HL-60/S4 treated with retinoic acid at 250 ng/mL for 4 days and 3 days (cell line): ENCODE measurements around the gene OR14C36.
"Not testable (repeated sequence)": the region's sequence is repeated elsewhere in the genome, so short reads cannot be mapped to it uniquely, and the experiment has no call there.

Experiments
- in situ Hi-C: fragments of 300-500 bp; cut with MboI; formaldehyde crosslinking; loops from 2 replicates; pipeline ENCODE4 v1.7.0; 2022; ENCODE audit warnings: low sequenced_read_pairs

Gene OR14C36

DNA sequence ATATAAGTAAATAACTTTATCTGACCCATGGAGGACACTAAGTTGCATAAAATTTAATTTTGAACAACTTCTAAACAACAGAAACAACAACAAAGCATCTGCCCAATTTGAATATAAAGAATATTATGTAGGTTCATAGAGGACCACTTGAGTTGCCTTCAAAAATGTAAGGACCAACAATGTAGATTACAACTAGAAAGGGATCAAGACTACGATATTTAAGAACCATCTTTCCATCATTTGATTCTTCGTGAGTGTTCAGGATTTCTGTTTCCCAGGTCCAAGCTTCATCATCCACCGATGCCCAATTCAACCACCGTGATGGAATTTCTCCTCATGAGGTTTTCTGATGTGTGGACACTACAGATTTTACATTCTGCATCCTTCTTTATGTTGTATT lies at the start of gene OR14C36:
Gene OR14C36 (plus strand): TSS at position 301 of the 400 bp plus-strand sequence. CDS start 0 bp downstream, at position 301.
- in situ Hi-C loops = no loop called here

DNA sequence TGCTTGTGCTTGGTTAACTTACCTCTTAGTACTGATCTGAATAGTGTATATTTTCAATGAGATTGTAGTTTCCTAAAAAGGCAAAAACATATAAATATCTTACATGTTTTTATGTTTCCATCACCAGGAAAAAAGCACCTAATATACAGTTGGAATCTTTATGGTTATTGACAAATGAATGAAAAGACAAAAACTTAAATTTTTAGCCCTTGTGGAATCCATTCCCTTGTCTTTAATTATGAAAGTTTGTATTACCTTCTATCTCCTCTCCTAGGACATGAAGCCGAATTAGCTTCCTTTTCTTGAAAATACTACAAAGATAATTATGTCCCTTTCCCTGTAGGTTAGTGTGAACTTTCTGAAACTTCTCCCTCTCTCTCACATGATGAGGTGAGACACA lies 45.3 kb upstream of the OR14C36 start, which contains the start of gene OR2T12:
Gene OR2T12 (minus strand): TSS at position 101 of the 400 bp plus-strand sequence. CDS start 7,846 bp downstream, outside the sequence.
- in situ Hi-C loops = no loop called here

GRCh38 chr1:248305672-248306071 lies 42.9 kb upstream of the OR14C36 start:
- in situ Hi-C loops = not testable (repeated sequence)

GRCh38 chr1:248306103-248306502 lies 42.5 kb upstream of the OR14C36 start:
- in situ Hi-C loops = no loop called here

DNA sequence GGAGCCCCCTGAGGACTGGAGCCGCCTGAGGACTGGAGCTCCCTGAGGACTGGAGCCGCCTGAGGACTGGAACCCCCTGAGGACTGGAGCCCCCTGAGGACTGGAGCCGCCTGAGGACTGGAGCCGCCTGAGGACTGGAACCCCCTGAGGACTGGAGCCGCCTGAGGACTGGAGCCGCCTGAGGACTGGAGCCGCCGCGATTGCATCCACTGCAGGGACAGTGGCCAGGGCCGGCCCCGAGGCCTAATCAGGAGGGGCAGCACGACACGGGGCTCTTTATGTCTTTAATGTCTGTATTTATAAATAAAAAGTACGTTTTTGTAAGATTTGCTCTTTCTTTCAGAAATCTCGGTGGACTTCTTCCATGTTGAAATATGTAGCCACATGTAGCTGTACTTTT lies 41.8 kb upstream of the OR14C36 start:
- in situ Hi-C loops = not testable (repeated sequence)

DNA sequence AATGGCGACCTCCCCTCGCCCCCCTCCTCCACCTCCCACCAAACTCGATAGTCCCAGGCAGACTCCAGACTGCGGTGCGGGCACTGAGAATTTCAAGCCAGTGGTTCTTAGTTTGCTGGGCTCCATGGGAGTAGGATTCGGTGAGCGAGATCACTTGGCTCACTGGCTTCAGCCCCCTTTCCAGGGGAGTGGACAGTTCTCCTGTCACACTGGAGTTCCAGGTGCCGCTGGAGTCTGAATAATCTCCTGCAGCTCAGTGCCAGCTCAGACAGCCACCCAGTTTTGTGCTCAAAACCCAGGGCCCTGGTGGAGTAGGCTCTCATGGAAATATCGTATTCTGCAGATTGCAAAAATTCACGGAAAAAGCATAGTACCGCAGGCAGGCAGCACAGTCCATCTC lies 31.8 kb upstream of the OR14C36 start:
- in situ Hi-C loops = no loop called here

GRCh38 chr1:248324468-248324867 lies 24.1 kb upstream of the OR14C36 start, which contains the start of gene OR2M7:
TSS of gene OR2M7 (minus strand) at chr1:248324568. CDS start at chr1:248324568, 0 bp downstream.
- in situ Hi-C loops = no loop called here

DNA sequence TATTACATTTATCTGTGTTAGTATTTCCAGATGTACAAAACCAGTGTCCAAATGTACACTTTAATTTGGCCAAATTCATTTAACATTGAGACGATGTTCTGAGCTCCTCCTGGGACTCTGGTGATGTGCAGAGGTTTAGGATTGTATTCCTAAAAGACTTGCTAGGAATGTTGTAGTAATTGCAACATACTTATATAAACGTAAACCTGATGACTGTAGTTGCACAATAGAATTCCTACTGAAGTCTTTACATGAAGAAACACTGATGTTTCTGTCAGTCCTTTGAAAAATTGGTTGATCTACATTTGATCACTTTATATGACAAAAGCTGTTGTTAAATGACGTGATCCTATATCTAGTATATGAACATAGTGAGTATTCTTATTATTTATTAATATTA lies 5.1 kb upstream of the OR14C36 start:
- in situ Hi-C loops = no loop called here

- in situ Hi-C loops = no loop called here
These were observed 10.8 kb downstream of the OR14C36 start for GRCh38 chr1:248359415-248359814.

- in situ Hi-C loops = no loop called here
These were observed 12.6 kb downstream of the OR14C36 start, which contains the start of gene OR2T4 for GRCh38 chr1:248361121-248361715. TSS of gene OR2T4 (plus strand) at chr1:248361665. CDS start at chr1:248361665, 0 bp downstream.

GRCh38 chr1:248366609-248367008 lies 18.0 kb downstream of the OR14C36 start:
- in situ Hi-C loops = no loop called here

DNA sequence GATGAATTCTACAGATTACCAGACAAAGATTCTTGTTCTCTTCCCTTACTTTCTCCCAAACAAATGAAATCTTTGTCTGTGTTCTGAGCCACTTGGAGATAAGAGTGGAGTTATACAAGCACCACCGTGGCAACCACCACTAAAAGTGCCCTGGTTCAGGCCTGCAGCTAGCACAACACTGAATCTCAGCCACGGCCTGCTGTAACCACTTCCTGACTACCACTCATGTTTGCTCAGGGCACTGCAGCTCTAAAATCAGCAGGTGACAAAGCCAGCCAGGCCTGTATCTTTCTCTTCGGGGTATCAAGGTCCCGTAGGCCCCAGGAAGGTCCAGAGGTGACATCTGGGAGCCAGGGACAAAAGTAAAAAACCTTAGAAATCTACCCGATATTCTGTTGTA lies 23.8 kb downstream of the OR14C36 start:
- in situ Hi-C loops = no loop called here

DNA sequence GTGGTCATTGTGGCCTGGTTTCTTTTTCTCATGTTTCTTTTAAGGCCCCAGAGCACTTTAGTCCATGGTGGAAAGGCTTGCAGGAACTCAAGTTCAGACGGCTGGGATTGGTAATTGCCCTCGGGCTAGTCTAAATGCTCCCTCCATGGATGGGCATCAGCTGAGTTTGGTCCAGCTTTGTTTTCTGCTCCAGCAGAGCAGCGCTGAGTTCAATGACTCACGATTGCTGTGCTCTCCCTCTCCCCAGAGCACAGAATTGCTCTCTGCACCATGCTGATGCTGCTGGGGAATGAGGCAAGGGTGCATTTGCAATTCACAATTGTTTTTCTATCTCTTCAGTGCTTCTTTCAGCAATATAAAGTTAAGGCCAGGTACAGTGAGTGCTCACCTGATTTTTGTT lies 25.2 kb downstream of the OR14C36 start:
- in situ Hi-C loops = no loop called here

DNA sequence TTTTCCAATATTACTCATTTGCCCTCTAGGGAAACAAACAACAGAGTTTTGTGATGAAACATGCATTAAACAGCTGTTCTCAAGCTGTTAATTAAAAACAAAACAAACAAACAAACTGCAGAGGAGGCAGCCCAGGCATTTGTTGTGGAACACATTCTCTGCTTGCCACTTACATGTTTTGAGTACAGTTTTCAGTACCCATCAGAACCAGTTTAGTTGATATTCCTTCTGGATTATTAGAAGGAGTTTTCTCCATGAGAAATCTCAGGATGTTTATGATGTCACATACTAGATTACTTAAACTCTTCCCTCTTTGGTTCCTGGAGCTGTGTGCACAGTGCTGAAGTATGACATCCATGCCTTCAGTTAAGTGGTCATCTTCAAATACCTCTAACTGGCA lies 26.9 kb downstream of the OR14C36 start, which contains the start of gene OR2T6:
Gene OR2T6 (plus strand): TSS at position 301 of the 400 bp plus-strand sequence. CDS start 11,863 bp downstream, outside the sequence.
- in situ Hi-C loops = no loop called here

- in situ Hi-C loops = no loop called here
These were observed 28.3 kb downstream of the OR14C36 start for GRCh38 chr1:248376916-248377315.

GRCh38 chr1:248380854-248381253 lies 32.3 kb downstream of the OR14C36 start:
- in situ Hi-C loops = no loop called here

GRCh38 chr1:248388426-248388825 lies 39.9 kb downstream of the OR14C36 start:
- in situ Hi-C loops = no loop called here

- in situ Hi-C loops = no loop called here
These were observed 44.5 kb downstream of the OR14C36 start for GRCh38 chr1:248393050-248393449.
